ENCODE results near the gene ST7.

ST7 gene

GRCh38 chr7:117134889-117135552, 181.7 kb downstream of the ST7 start:
- DNase-seq, result no peak

GRCh38 chr7:117135553-117135891, 182.2 kb downstream of the ST7 start:
- DNase-seq, result no peak

- DNase-seq, result no peak
Observed at GRCh38 chr7:117137868-117138267, 184.6 kb downstream of the ST7 start.

GRCh38 chr7:117138495-117138894, 185.2 kb downstream of the ST7 start:
- DNase-seq, result no peak

GRCh38 chr7:117138981-117139380, 185.7 kb downstream of the ST7 start:
- DNase-seq, result no peak

- no peak for DNase-seq
Observed at GRCh38 chr7:117139397-117139984, 186.2 kb downstream of the ST7 start.

GRCh38 chr7:117140921-117141320, 187.6 kb downstream of the ST7 start:
- no peak for DNase-seq

- DNase-seq, result no peak
Observed at GRCh38 chr7:117143066-117143465, 189.8 kb downstream of the ST7 start.

GRCh38 chr7:117143580-117143979, 190.3 kb downstream of the ST7 start:
- DNase-seq, result no peak

GRCh38 chr7:117145333-117145732, 192.0 kb downstream of the ST7 start:
- no peak for DNase-seq

GRCh38 chr7:117146059-117146458, 192.8 kb downstream of the ST7 start:
- no peak for DNase-seq

GRCh38 chr7:117146511-117146910, 193.2 kb downstream of the ST7 start:
- DNase-seq, result no peak

- DNase-seq, result no peak
Observed at GRCh38 chr7:117148971-117149370, 195.7 kb downstream of the ST7 start.

GRCh38 chr7:117149692-117150091, 196.4 kb downstream of the ST7 start:
- no peak for DNase-seq

GRCh38 chr7:117152213-117153007, 199.1 kb downstream of the ST7 start:
- DNase-seq, result no peak

GRCh38 chr7:117153016-117153545, 199.8 kb downstream of the ST7 start:
- DNase-seq, result no peak

- no peak for DNase-seq
Observed at GRCh38 chr7:117154721-117155120, 201.4 kb downstream of the ST7 start.

GRCh38 chr7:117155694-117156093, 202.4 kb downstream of the ST7 start:
- no peak for DNase-seq

- DNase-seq, result no peak
Observed at GRCh38 chr7:117157241-117158209, 204.2 kb downstream of the ST7 start.

GRCh38 chr7:117158941-117159697, 205.8 kb downstream of the ST7 start:
- DNase-seq, result no peak

- DNase-seq, result no peak
Observed at GRCh38 chr7:117163101-117163500, 209.8 kb downstream of the ST7 start.

- no peak for DNase-seq
Observed at GRCh38 chr7:117164620-117165019, 211.3 kb downstream of the ST7 start.
